DOHH2 (cell line): ENCODE data around the gene SPATC1L.

Experiments used
- H3F3A ChIP-seq: fragments of 200-600 bp; sonication (generic), shearing (Covaris generic); 2 replicates; pipeline ENCODE4 v1.6.0; 2016; ENCODE audit warnings: antibody characterized with exemption, mild to moderate bottlenecking; ENCODE audit not compliant: control insufficient read depth, insufficient read depth
- H3K27ac ChIP-seq: fragments of 200-600 bp; sonication (generic); 2 replicates; pipeline ENCODE4 v1.5.1; 2014; ENCODE audit warnings: low read depth, mild to moderate bottlenecking, low read length, moderate library complexity
- H3K27me3 ChIP-seq: fragments of 200-600 bp; sonication (generic); 2 replicates; pipeline ENCODE4 v1.6.1; 2014; ENCODE audit warnings: mild to moderate bottlenecking, low read length, mixed read lengths; ENCODE audit not compliant: control insufficient read depth
- H3K36me3 ChIP-seq: fragments of 200-600 bp; sonication (generic); 2 replicates; pipeline ENCODE4 v1.6.1; 2014; ENCODE audit warnings: mild to moderate bottlenecking, low read length, moderate library complexity, mixed read lengths; ENCODE audit not compliant: control insufficient read depth
- H3K4me1 ChIP-seq: fragments of 200-600 bp; sonication (generic); 2 replicates; pipeline ENCODE4 v1.6.1; 2014; ENCODE audit warnings: mild to moderate bottlenecking, low read length, mixed read lengths; ENCODE audit not compliant: control insufficient read depth
- H3K4me2 ChIP-seq: fragments of 200-600 bp; sonication (generic); 2 replicates; pipeline ENCODE4 v1.6.0; 2014; ENCODE audit warnings: mild to moderate bottlenecking, low read length, moderate library complexity
- H3K4me3 ChIP-seq: fragments of 200-600 bp; sonication (generic); 2 replicates; pipeline ENCODE4 v1.5.1; 2014; ENCODE audit warnings: mild to moderate bottlenecking, low read length, mixed read lengths
- H3K79me2 ChIP-seq: fragments of 200-600 bp; sonication (generic); 2 replicates; pipeline ENCODE4 v1.6.1; 2014; ENCODE audit warnings: mild to moderate bottlenecking, low read length, mixed read lengths; ENCODE audit not compliant: control insufficient read depth
- H3K9me2 ChIP-seq: fragments of 200-600 bp; sonication (generic); replicated peaks from 2 replicates; pipeline ENCODE4 v1.6.1; 2014; ENCODE audit warnings: mild to moderate bottlenecking, low read length, mixed read lengths; ENCODE audit not compliant: control insufficient read depth
- H3K9me3 ChIP-seq: fragments of 200-600 bp; sonication (generic); 2 replicates; pipeline ENCODE4 v1.6.1; 2014; ENCODE audit warnings: antibody characterized with exemption, low read length, mixed read lengths; ENCODE audit not compliant: control insufficient read depth, insufficient read depth
- H4K20me1 ChIP-seq: fragments of 200-600 bp; sonication (generic); 2 replicates; pipeline ENCODE4 v1.6.0; 2014; ENCODE audit warnings: low read depth, mild to moderate bottlenecking, antibody characterized with exemption, low read length, moderate library complexity; ENCODE audit not compliant: control insufficient read depth, insufficient read depth
- CTCF ChIP-seq: fragments of 200-600 bp; sonication (generic); IDR thresholded peaks from one replicate; pipeline ENCODE4 v1.5.1; 2014; ENCODE audit warnings: antibody characterized with exemption, mild to moderate bottlenecking, low read depth, low read length; ENCODE audit not compliant: poor library complexity, severe bottlenecking
- EZH2phosphoT487 ChIP-seq: fragments of 200-600 bp; sonication (generic); IDR thresholded peaks from 2 replicates; pipeline ENCODE4 v1.6.1; 2017; ENCODE audit warnings: borderline replicate concordance, mild to moderate bottlenecking, antibody characterized with exemption, low read length, moderate library complexity, mixed read lengths

SPATC1L gene

GRCh38 chr21:46188226-46189212 is 4.3 kb upstream of the SPATC1L start:
- Histone ChIP-seq H3K4me1 (peaks cover 18% of the 10 kb centered on the region), H3K36me3 (peaks cover 44% of the 10 kb centered on the region), H3K27me3 (no peaks in the 10 kb centered on the region), H3K79me2 (no peaks in the 10 kb centered on the region), H4K20me1 (no peaks in the 10 kb centered on the region), H3F3A (peaks cover 9% of the 10 kb centered on the region; the same call in 1 of the 2 replicates), H3K27ac (no peak overlapping the region), H3K4me3 (no peak overlapping the region), H3K9me2 (no peaks in the 10 kb centered on the region), H3K9me3 (no peaks in the 10 kb centered on the region), H3K4me2 (no peak overlapping the region)
- TF ChIP-seq CTCF = no peak
- no peak for TF ChIP-seq EZH2phosphoT487

- Histone ChIP-seq H3K4me1 (peaks cover 23% of the 10 kb centered on the region), H3K27ac (no peak overlapping the region), H3K79me2 (no peaks in the 10 kb centered on the region), H3K4me2 (no peak overlapping the region), H3K9me3 (no peaks in the 10 kb centered on the region), H3K4me3 (no peak overlapping the region), H3K27me3 (no peaks in the 10 kb centered on the region), H3K9me2 (no peaks in the 10 kb centered on the region), H3K36me3 (peaks cover 38% of the 10 kb centered on the region), H3F3A (peaks cover 9% of the 10 kb centered on the region; the same call in 1 of the 2 replicates), H4K20me1 (no peaks in the 10 kb centered on the region)
- TF ChIP-seq EZH2phosphoT487 (no peak), CTCF (no peak)
Observed at GRCh38 chr21:46187814-46188213, 3.6 kb upstream of the SPATC1L start.

GRCh38 chr21:46187261-46187660 is 3.0 kb upstream of the SPATC1L start:
- H4K20me1 ChIP-seq = no peaks in the 10 kb centered on the region
- H3K27me3 ChIP-seq = no peaks in the 10 kb centered on the region
- H3K4me1 ChIP-seq = peaks cover 23% of the 10 kb centered on the region
- no peaks in the 10 kb centered on the region for H3K9me3 ChIP-seq
- no peaks in the 10 kb centered on the region for H3K9me2 ChIP-seq
- H3F3A ChIP-seq = peaks cover 9% of the 10 kb centered on the region; the same call in 1 of the 2 replicates
- peaks cover 35% of the 10 kb centered on the region for H3K36me3 ChIP-seq
- TF ChIP-seq CTCF (no peak), EZH2phosphoT487 (no peak)
- H3K27ac ChIP-seq = no peak overlapping the region
- H3K79me2 ChIP-seq = no peaks in the 10 kb centered on the region
- no peak overlapping the region for H3K4me3 ChIP-seq
- H3K4me2 ChIP-seq = no peak overlapping the region
